Fibroblast of lung (primary cell): ENCODE results near the gene CCIN.

ENCODE experiments used
- EZH2 ChIP-seq: IDR thresholded peaks from 2 replicates; pipeline ENCODE4 v1.5.1; 2012; ENCODE audit warnings: low read length, control low read depth, mild to moderate bottlenecking; ENCODE audit errors: missing control alignments
- TF ChIP-seq, protein P1 (sequence below), 2 donors: IDR thresholded peaks in 1 of 2; conservative IDR thresholded peaks in 1 of 2; 1 replicate in 1 of 2; 2 replicates in 1 of 2; pipeline ENCODE4 v1.5.1; 2011 to 2012; ENCODE audit warnings: low read length in 2 of 2, control low read depth in 1 of 2, inconsistent platforms in 1 of 2, low read depth in 1 of 2, mild to moderate bottlenecking in 1 of 2

DNA sequence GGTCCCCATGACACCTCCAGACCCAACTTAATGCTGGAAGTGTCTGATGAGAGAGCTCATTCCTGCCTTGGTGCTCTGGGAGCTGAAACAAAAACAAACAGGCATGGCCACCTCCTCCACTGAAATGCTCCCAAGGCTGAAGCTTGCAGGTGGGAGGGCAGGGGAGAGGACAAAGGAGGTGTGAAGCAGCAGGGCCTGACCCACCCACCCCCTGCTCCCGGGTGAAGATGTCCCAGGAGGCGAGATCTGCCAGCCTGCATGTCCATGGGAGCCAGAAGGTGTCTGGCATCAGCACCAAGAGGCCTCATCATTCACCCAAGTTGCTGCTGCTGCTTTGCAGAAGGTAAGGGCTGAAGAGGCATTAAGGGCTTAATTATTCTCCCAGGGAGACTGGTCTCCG, 4.2 kb upstream of the CCIN start:
- TF ChIP-seq, protein P1, sequence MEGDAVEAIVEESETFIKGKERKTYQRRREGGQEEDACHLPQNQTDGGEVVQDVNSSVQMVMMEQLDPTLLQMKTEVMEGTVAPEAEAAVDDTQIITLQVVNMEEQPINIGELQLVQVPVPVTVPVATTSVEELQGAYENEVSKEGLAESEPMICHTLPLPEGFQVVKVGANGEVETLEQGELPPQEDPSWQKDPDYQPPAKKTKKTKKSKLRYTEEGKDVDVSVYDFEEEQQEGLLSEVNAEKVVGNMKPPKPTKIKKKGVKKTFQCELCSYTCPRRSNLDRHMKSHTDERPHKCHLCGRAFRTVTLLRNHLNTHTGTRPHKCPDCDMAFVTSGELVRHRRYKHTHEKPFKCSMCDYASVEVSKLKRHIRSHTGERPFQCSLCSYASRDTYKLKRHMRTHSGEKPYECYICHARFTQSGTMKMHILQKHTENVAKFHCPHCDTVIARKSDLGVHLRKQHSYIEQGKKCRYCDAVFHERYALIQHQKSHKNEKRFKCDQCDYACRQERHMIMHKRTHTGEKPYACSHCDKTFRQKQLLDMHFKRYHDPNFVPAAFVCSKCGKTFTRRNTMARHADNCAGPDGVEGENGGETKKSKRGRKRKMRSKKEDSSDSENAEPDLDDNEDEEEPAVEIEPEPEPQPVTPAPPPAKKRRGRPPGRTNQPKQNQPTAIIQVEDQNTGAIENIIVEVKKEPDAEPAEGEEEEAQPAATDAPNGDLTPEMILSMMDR (conservative IDR thresholded peaks at IDR 0.05 in 1 of 2, IDR thresholded peaks at IDR 0.05 in 1 of 2; ENCODE audit: low read depth in 1 of 2, low read length in 2 of 2) = no peak
- no peak for TF ChIP-seq EZH2
